KMS-11 (cell line): ENCODE measurements around the gene NOTCH2.
A peak's percentile ranks its signal among the peaks of the same experiment; 100 is the strongest.
"Not testable (repeated sequence)": the region's sequence is repeated elsewhere in the genome, so short reads cannot be mapped to it uniquely, and the experiment has no call there.

Source experiments
- H2AFZ ChIP-seq: fragments of 200-600 bp; sonication (generic); 2 replicates; pipeline ENCODE4 v1.6.1; 2016; ENCODE audit warnings: antibody characterized with exemption, mixed run types, low read depth
- H3K27ac ChIP-seq: fragments of 200-600 bp; sonication (generic); 2 replicates; pipeline ENCODE4 v1.6.1; 2016; ENCODE audit warnings: mild to moderate bottlenecking, mixed run types
- H3K27me3 ChIP-seq: fragments of 200-600 bp; sonication (generic); 2 replicates; pipeline ENCODE4 v1.6.1; 2017; ENCODE audit warnings: mild to moderate bottlenecking, low read depth, mixed run types, moderate library complexity; ENCODE audit not compliant: insufficient read depth
- H3K36me3 ChIP-seq: fragments of 200-600 bp; sonication (generic); 2 replicates; pipeline ENCODE4 v1.6.1; 2017; ENCODE audit warnings: mild to moderate bottlenecking, mixed run types; ENCODE audit not compliant: insufficient read depth
- H3K4me1 ChIP-seq: fragments of 200-600 bp; sonication (generic); 2 replicates; pipeline ENCODE4 v1.6.1; 2016; ENCODE audit warnings: mild to moderate bottlenecking, low read depth, mixed run types; ENCODE audit not compliant: poor library complexity, severe bottlenecking
- H3K4me2 ChIP-seq: fragments of 200-600 bp; sonication (generic); 2 replicates; pipeline ENCODE4 v1.7.0; 2016; ENCODE audit warnings: mild to moderate bottlenecking, mixed run types
- H3K4me3 ChIP-seq: fragments of 200-600 bp; sonication (generic); IDR thresholded peaks from 2 replicates; pipeline ENCODE4 v1.6.1; 2017; ENCODE audit warnings: low read depth, low read length, mixed read lengths; ENCODE audit not compliant: insufficient read depth
- H3K79me2 ChIP-seq: fragments of 200-600 bp; sonication (generic); 2 replicates; pipeline ENCODE4 v1.6.1; 2016; ENCODE audit warnings: low read depth, mixed run types; ENCODE audit not compliant: insufficient read depth
- H3K9ac ChIP-seq: fragments of 200-600 bp; sonication (generic); 2 replicates; pipeline ENCODE4 v1.6.1; 2016; ENCODE audit warnings: mild to moderate bottlenecking, mixed run types
- H4K20me1 ChIP-seq: fragments of 200-600 bp; sonication (generic); 2 replicates; pipeline ENCODE4 v1.6.1; 2016; ENCODE audit warnings: mild to moderate bottlenecking, mixed run types; ENCODE audit not compliant: insufficient read depth

NOTCH2 gene

GRCh38 chr1:120068683-120069066 is 787 bp downstream of the NOTCH2 start:
- not testable (repeated sequence) for H3K4me1 ChIP-seq, H4K20me1 ChIP-seq, H3K4me2 ChIP-seq, H3K27me3 ChIP-seq, H3K79me2 ChIP-seq, H3K27ac ChIP-seq, H3K36me3 ChIP-seq, H3K4me3 ChIP-seq
- Histone ChIP-seq H2AFZ (peak overlapping the region; percentile 22; the same call in 1 of the 2 replicates), H3K9ac (peak overlapping the region; percentile 35; the same call in 1 of the 2 replicates)

GRCh38 chr1:120048208-120048607 is 21.3 kb downstream of the NOTCH2 start:
- H3K36me3 ChIP-seq, H3K79me2 ChIP-seq, H3K4me2 ChIP-seq, H3K27me3 ChIP-seq, H3K4me3 ChIP-seq, H3K9ac ChIP-seq, H4K20me1 ChIP-seq, H3K27ac ChIP-seq, H2AFZ ChIP-seq, H3K4me1 ChIP-seq: not testable (repeated sequence)

GRCh38 chr1:120041771-120042170 is 27.7 kb downstream of the NOTCH2 start:
- H3K9ac ChIP-seq, H3K4me2 ChIP-seq, H3K27ac ChIP-seq: not testable (repeated sequence)

GRCh38 chr1:120032253-120032652 is 37.2 kb downstream of the NOTCH2 start:
- not testable (repeated sequence) for H4K20me1 ChIP-seq, H2AFZ ChIP-seq, H3K9ac ChIP-seq, H3K4me2 ChIP-seq, H3K4me3 ChIP-seq, H3K27ac ChIP-seq, H3K79me2 ChIP-seq, H3K36me3 ChIP-seq, H3K27me3 ChIP-seq, H3K4me1 ChIP-seq

More at GRCh38 chr1:120041771-120042170, 27.7 kb downstream of the NOTCH2 start:
- not testable (repeated sequence) for H3K27me3 ChIP-seq, H4K20me1 ChIP-seq, H3K4me3 ChIP-seq, H3K79me2 ChIP-seq, H3K4me1 ChIP-seq, H3K36me3 ChIP-seq, H2AFZ ChIP-seq

- H3K27me3 ChIP-seq, H4K20me1 ChIP-seq, H3K4me1 ChIP-seq, H3K4me3 ChIP-seq, H2AFZ ChIP-seq, H3K4me2 ChIP-seq, H3K9ac ChIP-seq, H3K79me2 ChIP-seq, H3K27ac ChIP-seq, H3K36me3 ChIP-seq: not testable (repeated sequence)
Measured at GRCh38 chr1:120023791-120024190, 45.7 kb downstream of the NOTCH2 start.

GRCh38 chr1:120014978-120015377 is 54.5 kb downstream of the NOTCH2 start:
- not testable (repeated sequence) for H3K27me3 ChIP-seq, H3K4me1 ChIP-seq, H4K20me1 ChIP-seq, H3K9ac ChIP-seq, H3K79me2 ChIP-seq, H2AFZ ChIP-seq, H3K36me3 ChIP-seq, H3K4me3 ChIP-seq, H3K4me2 ChIP-seq, H3K27ac ChIP-seq

GRCh38 chr1:120008320-120008719 is 61.1 kb downstream of the NOTCH2 start:
- not testable (repeated sequence) for H3K4me1 ChIP-seq, H3K4me3 ChIP-seq, H2AFZ ChIP-seq, H3K36me3 ChIP-seq, H3K27me3 ChIP-seq, H3K9ac ChIP-seq, H3K79me2 ChIP-seq, H4K20me1 ChIP-seq, H3K27ac ChIP-seq, H3K4me2 ChIP-seq

- H3K4me2 ChIP-seq, H3K36me3 ChIP-seq, H3K27ac ChIP-seq, H3K9ac ChIP-seq, H2AFZ ChIP-seq, H4K20me1 ChIP-seq, H3K4me1 ChIP-seq, H3K4me3 ChIP-seq, H3K79me2 ChIP-seq, H3K27me3 ChIP-seq: not testable (repeated sequence)
Measured at GRCh38 chr1:120007850-120008249, 61.6 kb downstream of the NOTCH2 start.

GRCh38 chr1:120001035-120001434 is 68.4 kb downstream of the NOTCH2 start:
- H3K9ac ChIP-seq, H2AFZ ChIP-seq, H3K27me3 ChIP-seq, H4K20me1 ChIP-seq, H3K4me2 ChIP-seq, H3K27ac ChIP-seq, H3K4me3 ChIP-seq, H3K4me1 ChIP-seq, H3K36me3 ChIP-seq, H3K79me2 ChIP-seq: not testable (repeated sequence)

GRCh38 chr1:119996731-119997312 is 72.6 kb downstream of the NOTCH2 start:
- not testable (repeated sequence) for H3K36me3 ChIP-seq, H3K27me3 ChIP-seq, H3K9ac ChIP-seq, H4K20me1 ChIP-seq, H3K4me2 ChIP-seq, H2AFZ ChIP-seq, H3K79me2 ChIP-seq, H3K4me1 ChIP-seq, H3K27ac ChIP-seq, H3K4me3 ChIP-seq

- H3K27me3 ChIP-seq, H3K4me1 ChIP-seq, H3K4me2 ChIP-seq, H4K20me1 ChIP-seq, H3K4me3 ChIP-seq, H3K9ac ChIP-seq, H3K36me3 ChIP-seq, H2AFZ ChIP-seq, H3K27ac ChIP-seq, H3K79me2 ChIP-seq: not testable (repeated sequence)
Measured at GRCh38 chr1:119995975-119996374, 73.5 kb downstream of the NOTCH2 start.
